ENCODE data around the gene ZBED4. TPM values are rescaled to one million over a fixed set of nuclear protein-coding genes. Genes with fewer than 3 reads are reported as not detected.
A peak's percentile ranks its signal among the peaks of the same experiment; 100 is the strongest.

The ZBED4 gene
- total RNA-seq, 1 experiment from 2014 or later = 29.2 TPM

DNA sequence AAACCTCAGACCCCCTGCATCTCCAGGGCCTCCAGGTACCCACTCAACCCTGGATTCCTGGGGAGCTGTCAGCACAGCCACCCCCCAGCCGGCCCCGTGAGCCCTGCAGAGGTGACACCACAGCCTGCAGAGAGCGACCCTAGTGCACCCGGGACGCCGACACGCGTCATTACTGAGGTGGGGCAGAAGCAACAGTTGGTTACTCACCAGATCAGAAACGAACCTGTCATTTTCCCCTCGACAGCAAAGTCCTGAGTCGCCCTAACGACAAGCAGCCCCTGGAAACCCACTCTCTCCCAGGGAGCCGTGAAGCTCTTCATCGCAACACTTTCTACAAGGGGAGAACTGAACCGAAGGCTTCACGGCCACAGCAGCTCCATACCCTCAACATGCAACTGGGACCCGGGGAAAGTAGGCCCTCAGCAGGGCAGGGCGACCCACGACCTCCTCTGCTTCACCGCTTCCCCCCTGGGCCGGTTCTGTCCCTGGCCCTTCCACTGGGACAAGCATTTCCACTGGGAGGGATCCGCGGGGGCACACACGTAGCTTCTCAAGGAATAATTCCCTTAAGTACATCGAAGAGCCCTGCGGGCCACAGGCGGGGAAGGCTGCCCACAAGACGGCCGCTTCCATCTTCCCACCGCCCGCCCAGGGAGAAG, 27.6 kb upstream of the ZBED4 start:
- H3K4me1 Mint-ChIP-seq = peaks cover 19% of the 10 kb centered on the region
- ATAC-seq (no peak), DNase-seq (ENCODE audit: low spot score) (no peak)
- peaks cover 18% of the 10 kb centered on the region for H3K9me3 Mint-ChIP-seq
- H3K36me3 Mint-ChIP-seq = peaks cover 53% of the 10 kb centered on the region
- H3K27ac Mint-ChIP-seq = peak overlapping the region; percentile 57; the same call in 1 of the 2 replicates
- peak overlapping the region; percentile 80 for H3K4me3 Mint-ChIP-seq
- peaks cover 23% of the 10 kb centered on the region for H3K27me3 Mint-ChIP-seq (ENCODE audit: low read depth)
- CTCF ChIA-PET = no interaction called here
- TF ChIP-seq, protein P1, sequence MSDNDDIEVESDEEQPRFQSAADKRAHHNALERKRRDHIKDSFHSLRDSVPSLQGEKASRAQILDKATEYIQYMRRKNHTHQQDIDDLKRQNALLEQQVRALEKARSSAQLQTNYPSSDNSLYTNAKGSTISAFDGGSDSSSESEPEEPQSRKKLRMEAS (CRISPR knock-in tag; IDR thresholded peaks at IDR 0.05) = peak; percentile 9; the same call in 1 of the 2 replicates
- TF ChIP-seq, protein P2, sequence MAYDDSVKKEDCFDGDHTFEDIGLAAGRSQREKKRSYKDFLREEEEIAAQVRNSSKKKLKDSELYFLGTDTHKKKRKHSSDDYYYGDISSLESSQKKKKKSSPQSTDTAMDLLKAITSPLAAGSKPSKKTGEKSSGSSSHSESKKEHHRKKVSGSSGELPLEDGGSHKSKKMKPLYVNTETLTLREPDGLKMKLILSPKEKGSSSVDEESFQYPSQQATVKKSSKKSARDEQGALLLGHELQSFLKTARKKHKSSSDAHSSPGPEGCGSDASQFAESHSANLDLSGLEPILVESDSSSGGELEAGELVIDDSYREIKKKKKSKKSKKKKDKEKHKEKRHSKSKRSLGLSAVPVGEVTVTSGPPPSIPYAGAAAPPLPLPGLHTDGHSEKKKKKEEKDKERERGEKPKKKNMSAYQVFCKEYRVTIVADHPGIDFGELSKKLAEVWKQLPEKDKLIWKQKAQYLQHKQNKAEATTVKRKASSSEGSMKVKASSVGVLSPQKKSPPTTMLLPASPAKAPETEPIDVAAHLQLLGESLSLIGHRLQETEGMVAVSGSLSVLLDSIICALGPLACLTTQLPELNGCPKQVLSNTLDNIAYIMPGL (CRISPR knock-in tag; IDR thresholded peaks at IDR 0.05) = peak; percentile 5; the same call in 1 of the 2 replicates
- TF ChIP-seq, protein P3, sequence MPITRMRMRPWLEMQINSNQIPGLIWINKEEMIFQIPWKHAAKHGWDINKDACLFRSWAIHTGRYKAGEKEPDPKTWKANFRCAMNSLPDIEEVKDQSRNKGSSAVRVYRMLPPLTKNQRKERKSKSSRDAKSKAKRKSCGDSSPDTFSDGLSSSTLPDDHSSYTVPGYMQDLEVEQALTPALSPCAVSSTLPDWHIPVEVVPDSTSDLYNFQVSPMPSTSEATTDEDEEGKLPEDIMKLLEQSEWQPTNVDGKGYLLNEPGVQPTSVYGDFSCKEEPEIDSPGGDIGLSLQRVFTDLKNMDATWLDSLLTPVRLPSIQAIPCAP (CRISPR knock-in tag; IDR thresholded peaks at IDR 0.05) = no peak
- POLR2A ChIA-PET = no interaction called here

DNA sequence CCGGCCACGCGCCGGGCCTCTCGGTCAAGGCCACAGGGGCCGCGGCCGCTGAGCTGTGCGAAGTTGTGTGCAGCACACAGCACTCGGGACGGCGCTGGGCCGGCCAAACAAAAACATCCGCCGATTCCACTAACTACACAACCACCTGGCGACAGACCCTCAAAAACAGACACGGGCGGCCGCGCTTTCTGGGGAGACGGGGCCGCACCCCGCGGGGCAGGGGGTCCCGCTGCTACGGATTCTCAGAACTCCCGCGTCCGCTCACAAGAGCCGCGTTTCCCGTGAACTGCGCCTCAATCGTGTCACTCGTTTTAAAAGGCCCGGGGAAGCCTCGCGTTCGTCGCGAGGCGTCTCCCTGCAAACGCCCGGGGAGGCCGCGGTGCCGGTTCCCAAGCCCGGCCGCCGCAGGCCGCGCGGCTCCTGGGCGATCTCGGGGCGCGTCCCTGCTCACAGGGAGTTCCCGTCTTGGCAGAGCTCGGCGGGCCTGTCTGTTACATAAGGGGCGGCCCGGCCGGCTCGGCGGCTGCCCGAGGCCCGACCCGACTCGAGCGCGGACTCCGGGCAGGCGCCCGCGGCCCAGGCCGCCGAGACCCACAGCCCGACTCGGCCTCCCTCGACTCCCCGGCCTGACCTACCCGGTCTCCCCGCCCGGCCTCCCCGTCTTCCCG, 26.9 kb upstream of the ZBED4 start:
- DNase-seq (ENCODE audit: low spot score) = no peak
- POLR2A ChIA-PET = no interaction called here
- H3K36me3 Mint-ChIP-seq = peaks cover 54% of the 10 kb centered on the region

DNA sequence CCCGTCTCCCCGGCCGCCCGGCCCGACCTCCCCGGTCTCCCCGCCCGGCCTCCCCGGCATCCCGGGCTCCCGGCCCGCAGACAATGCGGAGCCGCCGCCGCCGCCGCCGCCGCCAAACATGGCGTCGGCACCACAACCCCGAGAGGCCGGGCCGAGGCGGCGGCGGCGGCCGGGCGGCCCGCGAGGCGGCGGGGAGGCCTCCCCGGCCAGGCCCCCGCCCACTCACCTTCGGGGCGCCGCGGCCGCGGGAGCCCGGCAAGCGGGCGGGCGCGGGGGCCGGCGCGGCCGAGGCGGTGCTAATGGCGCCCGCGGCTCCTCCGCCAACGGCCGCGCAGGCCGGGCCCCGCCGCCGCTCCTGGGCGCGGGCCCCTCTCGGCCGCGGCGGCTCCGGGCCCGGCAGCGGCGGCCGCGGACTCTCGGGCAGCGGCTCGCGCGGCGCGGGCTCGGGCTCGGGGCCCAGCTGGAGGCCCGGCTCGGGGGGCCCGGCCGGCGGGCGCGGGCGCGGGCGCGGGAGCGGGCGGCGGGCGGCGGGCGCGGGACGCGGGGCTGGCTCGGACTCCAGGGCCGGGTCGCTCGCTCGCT, 26.3 kb upstream of the ZBED4 start:
- POLR2A ChIA-PET = no interaction called here
- Mint-ChIP-seq H3K36me3 (peaks cover 52% of the 10 kb centered on the region), H3K27me3 (ENCODE audit: low read depth) (peaks cover 34% of the 10 kb centered on the region), H3K4me3 (no peak overlapping the region), H3K27ac (no peak overlapping the region), H3K9me3 (peaks cover 28% of the 10 kb centered on the region), H3K4me1 (peaks cover 19% of the 10 kb centered on the region)
- DNase-seq (ENCODE audit: low spot score) (no peak), ATAC-seq (peak; percentile 23)
- CTCF ChIA-PET = no interaction called here
- TF ChIP-seq, protein P4, sequence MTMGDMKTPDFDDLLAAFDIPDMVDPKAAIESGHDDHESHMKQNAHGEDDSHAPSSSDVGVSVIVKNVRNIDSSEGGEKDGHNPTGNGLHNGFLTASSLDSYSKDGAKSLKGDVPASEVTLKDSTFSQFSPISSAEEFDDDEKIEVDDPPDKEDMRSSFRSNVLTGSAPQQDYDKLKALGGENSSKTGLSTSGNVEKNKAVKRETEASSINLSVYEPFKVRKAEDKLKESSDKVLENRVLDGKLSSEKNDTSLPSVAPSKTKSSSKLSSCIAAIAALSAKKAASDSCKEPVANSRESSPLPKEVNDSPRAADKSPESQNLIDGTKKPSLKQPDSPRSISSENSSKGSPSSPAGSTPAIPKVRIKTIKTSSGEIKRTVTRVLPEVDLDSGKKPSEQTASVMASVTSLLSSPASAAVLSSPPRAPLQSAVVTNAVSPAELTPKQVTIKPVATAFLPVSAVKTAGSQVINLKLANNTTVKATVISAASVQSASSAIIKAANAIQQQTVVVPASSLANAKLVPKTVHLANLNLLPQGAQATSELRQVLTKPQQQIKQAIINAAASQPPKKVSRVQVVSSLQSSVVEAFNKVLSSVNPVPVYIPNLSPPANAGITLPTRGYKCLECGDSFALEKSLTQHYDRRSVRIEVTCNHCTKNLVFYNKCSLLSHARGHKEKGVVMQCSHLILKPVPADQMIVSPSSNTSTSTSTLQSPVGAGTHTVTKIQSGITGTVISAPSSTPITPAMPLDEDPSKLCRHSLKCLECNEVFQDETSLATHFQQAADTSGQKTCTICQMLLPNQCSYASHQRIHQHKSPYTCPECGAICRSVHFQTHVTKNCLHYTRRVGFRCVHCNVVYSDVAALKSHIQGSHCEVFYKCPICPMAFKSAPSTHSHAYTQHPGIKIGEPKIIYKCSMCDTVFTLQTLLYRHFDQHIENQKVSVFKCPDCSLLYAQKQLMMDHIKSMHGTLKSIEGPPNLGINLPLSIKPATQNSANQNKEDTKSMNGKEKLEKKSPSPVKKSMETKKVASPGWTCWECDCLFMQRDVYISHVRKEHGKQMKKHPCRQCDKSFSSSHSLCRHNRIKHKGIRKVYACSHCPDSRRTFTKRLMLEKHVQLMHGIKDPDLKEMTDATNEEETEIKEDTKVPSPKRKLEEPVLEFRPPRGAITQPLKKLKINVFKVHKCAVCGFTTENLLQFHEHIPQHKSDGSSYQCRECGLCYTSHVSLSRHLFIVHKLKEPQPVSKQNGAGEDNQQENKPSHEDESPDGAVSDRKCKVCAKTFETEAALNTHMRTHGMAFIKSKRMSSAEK (CRISPR knock-in tag; IDR thresholded peaks at IDR 0.05; ENCODE audit: borderline replicate concordance) = no peak
- TF ChIP-seq ZNF416 (CRISPR knock-in tag; IDR thresholded peaks at IDR 0.05) = no peak
- no peak for TF ChIP-seq TEAD1 (CRISPR knock-in tag; IDR thresholded peaks at IDR 0.05)
- TF ChIP-seq JUN (CRISPR knock-in tag; IDR thresholded peaks at IDR 0.05) = no peak
- TF ChIP-seq KAT7 (CRISPR knock-in tag; IDR thresholded peaks at IDR 0.05; ENCODE audit: borderline replicate concordance) = no peak
- no peak for TF ChIP-seq NFYB (CRISPR knock-in tag; conservative IDR thresholded peaks at IDR 0.05; ENCODE audit: low read depth)
- TF ChIP-seq, protein P5, sequence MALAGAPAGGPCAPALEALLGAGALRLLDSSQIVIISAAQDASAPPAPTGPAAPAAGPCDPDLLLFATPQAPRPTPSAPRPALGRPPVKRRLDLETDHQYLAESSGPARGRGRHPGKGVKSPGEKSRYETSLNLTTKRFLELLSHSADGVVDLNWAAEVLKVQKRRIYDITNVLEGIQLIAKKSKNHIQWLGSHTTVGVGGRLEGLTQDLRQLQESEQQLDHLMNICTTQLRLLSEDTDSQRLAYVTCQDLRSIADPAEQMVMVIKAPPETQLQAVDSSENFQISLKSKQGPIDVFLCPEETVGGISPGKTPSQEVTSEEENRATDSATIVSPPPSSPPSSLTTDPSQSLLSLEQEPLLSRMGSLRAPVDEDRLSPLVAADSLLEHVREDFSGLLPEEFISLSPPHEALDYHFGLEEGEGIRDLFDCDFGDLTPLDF (CRISPR knock-in tag; IDR thresholded peaks at IDR 0.05) = no peak
- TF ChIP-seq ESRRA (CRISPR knock-in tag; IDR thresholded peaks at IDR 0.05; ENCODE audit: borderline replicate concordance) = no peak

More for the DNA sequence above, 26.9 kb upstream of the ZBED4 start:
- CTCF ChIA-PET = no interaction called here
- Mint-ChIP-seq H3K27ac (no peak overlapping the region), H3K4me1 (peaks cover 19% of the 10 kb centered on the region), H3K9me3 (peaks cover 24% of the 10 kb centered on the region), H3K27me3 (ENCODE audit: low read depth) (peaks cover 29% of the 10 kb centered on the region), H3K4me3 (peak overlapping the region; percentile 80)
- TF ChIP-seq FOXP1 (CRISPR knock-in tag; IDR thresholded peaks at IDR 0.05; ENCODE audit: borderline replicate concordance) (peak; percentile 66; the same call in 1 of the 2 replicates), MXD4 (CRISPR knock-in tag; IDR thresholded peaks at IDR 0.05; ENCODE audit: borderline replicate concordance) (no peak), HMGA2 (CRISPR knock-in tag; IDR thresholded peaks at IDR 0.05) (no peak), CREM (CRISPR knock-in tag; IDR thresholded peaks at IDR 0.05) (no peak), ZNF317 (CRISPR knock-in tag; IDR thresholded peaks at IDR 0.05; ENCODE audit: borderline replicate concordance, low read depth) (no peak), CREB1 (CRISPR knock-in tag; IDR thresholded peaks at IDR 0.05) (no peak)
- TF ChIP-seq, protein P6, sequence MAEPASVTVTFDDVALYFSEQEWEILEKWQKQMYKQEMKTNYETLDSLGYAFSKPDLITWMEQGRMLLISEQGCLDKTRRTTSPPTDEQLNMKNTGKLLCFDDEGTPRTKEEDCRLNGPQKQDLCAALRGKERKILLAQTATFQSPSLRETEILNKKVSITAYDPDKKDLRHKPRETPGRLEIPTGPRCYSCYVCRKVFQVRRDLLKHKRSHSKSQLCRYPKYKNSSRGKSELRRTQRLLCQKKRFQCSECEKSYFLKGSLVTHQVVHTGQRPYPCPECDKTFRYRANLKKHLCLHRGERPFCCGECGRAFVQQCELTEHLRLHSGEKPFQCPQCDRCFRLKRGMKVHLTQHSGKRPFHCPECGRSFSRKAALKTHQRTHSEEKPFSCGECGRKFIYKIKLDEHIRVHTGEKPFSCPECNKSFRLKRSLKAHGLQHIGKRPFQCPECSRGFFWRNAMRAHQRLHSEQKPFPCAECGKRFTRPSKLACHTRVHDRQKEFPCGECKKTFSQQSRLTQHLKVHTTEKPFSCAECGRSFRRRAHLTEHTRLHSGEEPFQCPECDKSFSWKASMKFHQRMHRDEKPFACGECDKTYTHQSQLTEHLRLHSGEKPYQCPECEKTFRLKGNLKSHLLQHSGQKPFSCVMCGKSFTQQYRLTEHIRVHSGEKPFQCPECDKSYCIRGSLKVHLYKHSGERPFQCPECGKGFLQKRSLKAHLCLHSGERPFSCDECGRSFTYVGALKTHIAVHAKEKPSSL (CRISPR knock-in tag; conservative IDR thresholded peaks at IDR 0.05) = no peak
- TF ChIP-seq, protein P1 (CRISPR knock-in tag; IDR thresholded peaks at IDR 0.05) = peak; percentile 37; the same call in 1 of the 2 replicates
- TF ChIP-seq, protein P7, sequence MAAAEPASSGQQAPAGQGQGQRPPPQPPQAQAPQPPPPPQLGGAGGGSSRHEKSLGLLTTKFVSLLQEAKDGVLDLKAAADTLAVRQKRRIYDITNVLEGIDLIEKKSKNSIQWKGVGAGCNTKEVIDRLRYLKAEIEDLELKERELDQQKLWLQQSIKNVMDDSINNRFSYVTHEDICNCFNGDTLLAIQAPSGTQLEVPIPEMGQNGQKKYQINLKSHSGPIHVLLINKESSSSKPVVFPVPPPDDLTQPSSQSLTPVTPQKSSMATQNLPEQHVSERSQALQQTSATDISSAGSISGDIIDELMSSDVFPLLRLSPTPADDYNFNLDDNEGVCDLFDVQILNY (CRISPR knock-in tag; IDR thresholded peaks at IDR 0.05) = 0 out of 2 replicates have a peak, but pooled peaks have one; percentile 43
- no peak for ATAC-seq
